Caki2 (cell line): ENCODE measurements around the gene TRANK1. TPM values are rescaled to one million over a fixed set of nuclear protein-coding genes. Genes with fewer than 3 reads are reported as not detected.

ENCODE experiments used
- DNase-seq: peaks from one replicate; pipeline ENCODE4 v3.0.0-alpha.2; 2015; ENCODE audit warnings: low read depth
- in situ Hi-C: cut with HindIII; loops from 2 replicates; pipeline ENCODE4 v1.10.0; 2016; ENCODE audit warnings: low sequenced_read_pairs, low pct_unique_long_range_greater_than_20kb, mixed read lengths
- total RNA-seq: library from RNA; depleted of rRNA; stranded (reverse); fragments of >200 nt; shearing (Covaris generic); gene quantifications from 2 replicates; pipeline ENCODE4 v1.2.3, GENCODE V29; 2014; ENCODE audit warnings: low replicate concordance

TRANK1 gene
- total RNA-seq, 1 experiment from 2014 or later, result 16.1 TPM

DNA sequence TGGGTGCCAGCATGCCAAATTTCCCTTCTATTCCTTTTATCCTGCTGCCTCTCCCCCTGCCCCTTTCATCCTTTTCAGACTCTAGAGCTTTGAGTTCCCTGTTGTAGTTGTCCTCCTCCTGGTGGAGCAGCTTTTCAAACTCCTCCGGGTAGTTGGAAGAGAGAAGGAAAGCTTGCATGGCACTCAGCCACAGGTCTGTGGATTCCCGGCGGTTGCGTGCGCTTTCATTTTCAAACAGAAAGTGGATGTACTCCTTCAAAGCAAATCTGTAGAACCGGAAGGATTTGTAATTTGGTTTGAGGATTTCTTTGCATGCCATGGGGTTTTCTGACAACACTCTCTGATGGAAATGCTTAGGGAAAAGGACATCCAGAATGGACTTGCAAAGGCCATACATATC, 112.4 kb downstream of the TRANK1 start:
- in situ Hi-C loops, result no loop called here
- DNase-seq, result no peak

DNA sequence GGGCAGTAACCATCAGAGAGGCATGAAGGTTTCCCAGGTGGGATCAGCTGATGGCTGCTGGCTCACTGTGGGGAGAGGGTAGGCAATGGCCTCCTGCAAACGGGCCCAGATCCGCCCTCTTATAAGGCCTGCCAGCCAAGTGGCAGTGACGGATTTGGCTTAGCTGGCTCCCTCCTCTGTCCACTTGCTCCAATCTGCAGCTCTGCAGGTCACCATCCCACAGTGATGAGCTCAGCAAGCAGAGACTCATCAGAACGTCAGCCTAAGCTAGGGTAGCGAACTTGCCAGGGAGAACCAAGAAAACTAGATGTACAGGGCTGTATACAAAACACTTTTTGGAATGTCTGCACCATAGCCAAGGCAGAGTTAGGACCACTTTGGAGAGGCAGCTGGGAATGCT, 117.7 kb downstream of the TRANK1 start:
- no peak for DNase-seq
- in situ Hi-C loops, result no loop called here

- in situ Hi-C loops, result no loop called here
Observed at GRCh38 chr3:36826240-36826639, 118.6 kb downstream of the TRANK1 start.

DNA sequence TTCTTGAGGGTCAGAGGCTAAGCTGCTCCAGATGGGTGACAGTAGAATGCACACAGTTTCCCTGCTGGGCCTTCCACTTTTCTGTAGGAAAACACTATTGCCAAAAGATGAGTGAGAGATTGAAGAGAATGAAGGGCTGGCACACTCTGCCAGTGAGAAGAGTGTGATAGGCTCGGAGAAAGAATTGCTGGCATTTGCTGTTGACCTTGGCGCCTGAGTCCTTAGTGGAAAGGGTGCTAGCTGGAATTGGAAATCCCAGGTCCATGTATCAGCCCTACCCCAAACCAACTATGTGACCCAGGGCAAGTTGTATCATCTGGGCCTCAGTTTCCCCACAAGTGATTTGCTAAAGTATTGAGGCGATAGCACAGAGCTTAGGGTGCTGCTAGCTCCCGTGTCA, 120.4 kb downstream of the TRANK1 start:
- DNase-seq, result no peak
- in situ Hi-C loops, result no loop called here

More at GRCh38 chr3:36826240-36826639, 118.6 kb downstream of the TRANK1 start:
- DNase-seq, result no peak

- no peak for DNase-seq
- in situ Hi-C loops, result no loop called here
Observed at GRCh38 chr3:36823806-36824205, 121.0 kb downstream of the TRANK1 start.

DNA sequence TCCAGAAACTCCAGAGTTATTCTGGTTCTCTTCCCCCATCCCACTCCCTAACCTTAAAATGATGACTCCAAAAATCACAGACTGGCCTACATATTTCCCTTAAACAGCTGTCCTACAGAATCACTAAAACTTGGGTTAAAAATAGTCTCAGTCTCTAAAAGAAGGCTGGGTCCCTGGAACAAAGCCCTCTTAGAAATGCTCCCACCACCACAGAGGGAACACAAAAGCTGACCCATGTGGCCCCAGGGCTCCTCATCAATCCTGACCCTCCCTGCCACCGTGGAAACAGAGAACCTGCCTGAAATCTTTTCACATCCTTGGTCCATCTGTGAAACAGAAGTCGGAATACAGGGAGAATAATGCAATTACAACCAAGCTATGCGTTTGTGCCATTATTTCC, 124.8 kb downstream of the TRANK1 start:
- in situ Hi-C loops, result no loop called here

GRCh38 chr3:36817806-36818533, 126.9 kb downstream of the TRANK1 start:
- in situ Hi-C loops, result no loop called here
- DNase-seq, result no peak

More for the DNA sequence above, 124.8 kb downstream of the TRANK1 start:
- no peak for DNase-seq

DNA sequence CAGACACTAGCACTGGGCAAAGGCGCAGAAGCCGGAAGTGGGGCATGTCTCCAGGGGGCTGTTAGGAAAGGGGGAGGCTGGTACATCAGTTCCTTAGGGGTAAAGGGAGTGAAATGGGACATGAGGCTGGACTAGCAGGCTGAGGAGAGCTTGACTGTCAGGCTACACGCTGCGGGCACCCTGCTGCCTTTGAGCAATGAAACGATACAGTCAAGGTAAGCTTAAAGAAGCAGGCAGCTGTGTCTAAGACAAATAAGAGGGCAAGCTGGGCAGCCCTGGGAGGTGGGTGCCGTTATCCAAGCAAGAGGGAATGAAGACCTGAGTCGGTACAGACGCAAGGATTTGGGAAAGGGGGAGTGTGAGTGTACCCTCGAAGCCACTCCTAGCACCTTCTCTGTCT, 129.5 kb downstream of the TRANK1 start:
- DNase-seq, result no peak
- in situ Hi-C loops, result no loop called here

DNA sequence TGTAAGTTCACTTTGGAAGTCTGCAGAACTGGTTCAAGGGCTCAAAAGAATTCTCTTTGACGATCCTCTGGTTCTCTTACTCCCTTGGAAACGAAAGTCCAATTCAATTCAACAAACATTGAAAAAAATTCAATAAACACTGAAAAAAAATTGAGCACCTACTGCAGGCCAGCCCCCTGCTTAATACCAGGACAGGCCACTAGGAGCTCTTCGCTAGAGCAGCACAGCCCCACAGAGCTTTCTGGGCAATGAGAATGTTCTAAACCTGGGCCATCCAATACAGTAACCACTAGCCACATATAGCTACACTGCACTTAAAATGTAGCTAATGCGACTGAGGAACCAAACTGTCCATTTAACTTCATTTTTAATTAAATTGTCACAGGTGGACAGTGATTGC, 130.1 kb downstream of the TRANK1 start:
- in situ Hi-C loops, result no loop called here
- DNase-seq, result no peak

GRCh38 chr3:36814066-36814717, 130.7 kb downstream of the TRANK1 start:
- in situ Hi-C loops, result no loop called here
- no peak for DNase-seq

DNA sequence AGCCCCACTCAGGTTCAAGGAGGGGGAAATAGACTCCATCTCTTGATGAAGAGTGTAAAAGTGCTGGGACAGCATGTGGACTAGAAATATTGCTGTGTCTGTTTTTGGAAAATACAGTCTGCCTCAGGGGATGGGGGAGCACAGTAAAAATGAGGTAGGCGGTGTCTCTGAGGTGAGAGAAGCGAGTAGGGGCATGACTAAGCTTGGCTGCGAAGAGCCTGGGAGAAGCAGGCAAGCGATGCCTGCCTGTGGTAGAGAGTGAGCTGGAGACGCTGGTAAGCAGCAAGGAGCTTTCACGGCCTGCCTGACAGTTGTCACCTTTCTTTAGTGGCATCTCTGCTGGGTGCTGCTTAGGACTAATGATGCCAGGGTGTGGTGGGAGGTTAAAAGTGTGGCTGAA, 131.5 kb downstream of the TRANK1 start:
- in situ Hi-C loops, result no loop called here

DNA sequence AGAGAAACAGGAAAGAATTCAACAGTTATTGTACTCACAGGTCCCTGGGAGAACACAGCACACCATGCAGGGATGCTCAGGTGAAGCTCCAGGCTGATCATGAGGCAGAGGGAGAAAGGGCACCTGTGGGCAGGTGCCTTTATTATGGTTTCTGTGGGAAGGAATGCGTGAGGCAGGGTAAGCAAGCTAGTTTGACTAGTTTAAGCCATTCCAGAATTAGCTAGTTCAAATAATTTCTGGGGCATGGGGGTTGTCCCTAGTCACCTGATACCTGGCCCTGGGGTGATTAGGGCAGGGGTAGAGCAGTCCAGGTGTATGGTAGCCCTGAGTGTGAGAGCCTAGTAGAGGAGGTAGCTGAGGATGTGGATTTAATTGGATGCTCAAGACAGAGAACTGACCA, 132.6 kb downstream of the TRANK1 start:
- in situ Hi-C loops, result no loop called here
- no peak for DNase-seq

More for the DNA sequence above, 131.5 kb downstream of the TRANK1 start:
- DNase-seq, result no peak

- DNase-seq, result no peak
- in situ Hi-C loops, result no loop called here
Observed at GRCh38 chr3:36811768-36812167, 133.1 kb downstream of the TRANK1 start.

DNA sequence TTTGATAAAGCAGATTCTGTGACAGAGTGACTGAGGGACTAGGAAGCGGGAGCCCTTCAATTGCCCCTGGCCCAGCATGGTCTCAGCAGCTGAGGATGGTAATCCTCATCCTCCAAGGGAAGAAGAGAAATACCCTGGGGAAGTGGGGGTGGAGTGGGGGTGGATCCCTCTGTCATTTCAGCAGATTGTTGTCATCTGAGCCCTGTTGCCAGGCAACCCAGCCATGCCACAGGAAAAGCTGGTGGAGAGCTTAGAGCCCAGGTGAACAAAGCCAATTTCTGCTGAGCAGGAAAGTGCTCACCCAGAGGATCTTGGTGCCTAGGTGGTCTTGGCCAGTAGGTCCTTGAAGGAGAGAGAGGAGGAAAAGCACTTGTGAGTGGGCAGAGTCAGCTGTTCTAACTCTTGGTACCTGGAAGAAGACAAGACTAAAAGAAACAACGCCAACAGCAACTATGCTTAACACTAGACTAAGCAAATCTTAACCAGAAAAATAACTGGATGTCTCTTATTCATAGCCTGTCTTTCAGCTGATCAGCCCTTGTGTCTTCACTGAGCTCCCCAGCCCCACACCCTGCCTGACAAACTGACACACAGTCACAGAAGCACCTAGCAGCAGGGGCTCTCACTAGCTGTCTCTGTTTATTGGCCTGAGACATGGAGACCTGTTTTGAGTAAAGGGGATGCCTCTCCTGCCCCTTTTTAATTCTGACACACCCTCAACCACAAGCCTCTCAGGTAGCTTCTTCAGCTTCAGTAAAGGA, 140.4 kb downstream of the TRANK1 start:
- in situ Hi-C loops, result no loop called here
- no peak for DNase-seq

GRCh38 chr3:36803091-36803791, 141.6 kb downstream of the TRANK1 start:
- DNase-seq, result no peak
- in situ Hi-C loops, result no loop called here

GRCh38 chr3:36800533-36801116, 144.2 kb downstream of the TRANK1 start:
- DNase-seq, result no peak
- in situ Hi-C loops, result no loop called here

DNA sequence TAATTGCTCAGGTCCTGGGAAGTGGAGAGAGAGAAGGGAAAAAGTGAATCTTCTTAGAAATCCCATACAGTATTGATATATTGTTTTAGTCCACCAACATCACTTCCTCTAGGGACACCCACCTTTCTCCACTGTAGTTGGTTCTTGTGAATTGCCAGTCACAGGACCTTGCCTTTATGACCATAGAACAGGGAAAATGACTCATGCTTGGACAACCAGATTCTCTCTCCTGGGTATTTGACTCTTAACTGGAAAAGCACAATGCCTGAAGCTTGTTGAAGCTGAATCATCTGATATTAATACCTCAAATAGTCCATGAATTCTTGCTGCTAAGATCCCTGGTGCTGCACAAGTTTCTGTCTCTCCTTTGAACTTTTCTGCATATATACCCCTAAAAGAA, 148.0 kb downstream of the TRANK1 start:
- in situ Hi-C loops, result no loop called here
- no peak for DNase-seq

GRCh38 chr3:36796161-36796560, 148.7 kb downstream of the TRANK1 start:
- in situ Hi-C loops, result no loop called here
- no peak for DNase-seq
